IMR-90 (cell line): ENCODE measurements around the gene PTPRF. TPM values are rescaled to one million over a fixed set of nuclear protein-coding genes. Genes with fewer than 3 reads are reported as not detected.

Experiments
- ATAC-seq: fragments of 200-7000 bp; cut with Tn5 transposase; 2 replicates; pipeline ENCODE4 v1.9.1; 2020; ENCODE audit warnings: low read depth, mild to moderate bottlenecking, moderate library complexity
- BruUV-seq: library from RNA; stranded (reverse); fragments of 400-500 nt; replicated peaks from 2 replicates; lab custom pipeline; 2021; lab: Mats Ljungman, UMichigan
- CTCF ChIA-PET: fragments of 300-600 bp; formaldehyde crosslinking; extraction: SDS; loops from one replicate; lab custom pipeline; 2021; ENCODE audit warnings: antibody characterized with exemption; lab: Yijun Ruan, JAX
- POLR2A ChIA-PET: fragments of 300-600 bp; sonication (Branson Sonifier 250); formaldehyde crosslinking; loops from one replicate; lab custom pipeline; 2022; ENCODE audit warnings: antibody characterized with exemption; ENCODE audit not compliant: unreplicated experiment; lab: Charles Lee
- DNase-seq: peaks from one replicate; pipeline ENCODE4 v3.0.0; 2013
- H2AFZ ChIP-seq: replicated peaks from 2 replicates; pipeline ENCODE3; 2013; ENCODE audit warnings: low read length, mild to moderate bottlenecking; ENCODE audit not compliant: poor library complexity
- H2AK5ac ChIP-seq: 2 replicates; pipeline ENCODE4 v1.6.1; 2013; ENCODE audit warnings: low read depth, low read length, inconsistent platforms
- H2AK9ac ChIP-seq: replicated peaks from 2 replicates; pipeline ENCODE3; 2013; ENCODE audit warnings: mild to moderate bottlenecking, low read depth, low read length, moderate library complexity; ENCODE audit not compliant: poor library complexity
- H2BK120ac ChIP-seq: 2 replicates; pipeline ENCODE4 v1.6.1; 2013; ENCODE audit warnings: low read depth, low read length, inconsistent platforms
- H2BK15ac ChIP-seq: 3 replicates; pipeline ENCODE4 v1.6.1; 2013; ENCODE audit warnings: low read depth, low read length, inconsistent platforms
- H2BK20ac ChIP-seq: 2 replicates; pipeline ENCODE4 v1.6.1; 2013; ENCODE audit warnings: low read depth, mild to moderate bottlenecking, inconsistent platforms, low read length, moderate library complexity
- H2BK5ac ChIP-seq: 2 replicates; pipeline ENCODE4 v1.6.1; 2013; ENCODE audit warnings: mild to moderate bottlenecking, low read depth, low read length, inconsistent platforms; ENCODE audit not compliant: poor library complexity, severe bottlenecking
- H3K14ac ChIP-seq: replicated peaks from 2 replicates; pipeline ENCODE4 v1.6.1; 2013; ENCODE audit warnings: low read depth, low read length, inconsistent platforms
- H3K18ac ChIP-seq: 2 replicates; pipeline ENCODE4 v1.6.1; 2013; ENCODE audit warnings: low read depth, low read length, control low read depth
- H3K23ac ChIP-seq: 2 replicates; pipeline ENCODE4 v1.6.1; 2013; ENCODE audit warnings: low read depth, low read length, inconsistent platforms
- H3K27ac ChIP-seq: 2 replicates; pipeline ENCODE4 v1.5.1; 2013; ENCODE audit warnings: mild to moderate bottlenecking, control low read depth, low read length; ENCODE audit not compliant: insufficient read depth
- H3K27me3 ChIP-seq: 2 replicates; pipeline ENCODE4 v1.6.1; 2013; ENCODE audit warnings: low read length; ENCODE audit not compliant: control insufficient read depth, insufficient read depth
- H3K36me3 ChIP-seq: 2 replicates; pipeline ENCODE4 v1.6.1; 2013; ENCODE audit warnings: low read length, mixed read lengths; ENCODE audit not compliant: control insufficient read depth, insufficient read depth
- H3K4ac ChIP-seq: 2 replicates; pipeline ENCODE4 v1.6.1; 2013; ENCODE audit warnings: low read depth, low read length, inconsistent platforms
- H3K4me1 ChIP-seq: 2 replicates; pipeline ENCODE4 v1.6.1; 2013; ENCODE audit warnings: low read length, mixed read lengths; ENCODE audit not compliant: control insufficient read depth, insufficient read depth
- H3K4me2 ChIP-seq: 2 replicates; pipeline ENCODE4 v1.6.1; 2013; ENCODE audit warnings: low read depth, mild to moderate bottlenecking, control low read depth, low read length, moderate library complexity
- H3K4me3 ChIP-seq: 2 replicates; pipeline ENCODE4 v1.5.1; 2013; ENCODE audit warnings: low read depth, mild to moderate bottlenecking, control low read depth, low read length, moderate library complexity; ENCODE audit not compliant: insufficient read depth
- H3K56ac ChIP-seq: 2 replicates; pipeline ENCODE4 v1.6.1; 2013; ENCODE audit warnings: low read length, inconsistent platforms; ENCODE audit not compliant: insufficient read depth; ENCODE audit errors: extremely low read depth
- H3K79me1 ChIP-seq, 2 experiments: 2 replicates each; pipeline ENCODE4 v1.6.1; 2013; ENCODE audit warnings: low read length in 2 of 2, inconsistent platforms in 1 of 2, low read depth in 1 of 2
- H3K9ac ChIP-seq: 2 replicates; pipeline ENCODE4 v1.6.1; 2013; ENCODE audit warnings: low read depth, low read length, control low read depth
- H3K9me1 ChIP-seq: 2 replicates; pipeline ENCODE4 v1.6.1; 2013; ENCODE audit warnings: low read length, inconsistent platforms; ENCODE audit not compliant: insufficient read depth
- H3K9me3 ChIP-seq: 2 replicates; pipeline ENCODE4 v1.6.1; 2013; ENCODE audit warnings: low read length; ENCODE audit not compliant: control insufficient read depth, insufficient read depth
- H4K20me1 ChIP-seq: 2 replicates; pipeline ENCODE4 v1.6.1; 2013; ENCODE audit warnings: low read length, inconsistent platforms; ENCODE audit not compliant: insufficient read depth
- H4K5ac ChIP-seq: 2 replicates; pipeline ENCODE4 v1.6.1; 2013; ENCODE audit warnings: mild to moderate bottlenecking, low read depth, low read length, control low read depth
- H4K8ac ChIP-seq, 2 experiments: 2 replicates each; pipeline ENCODE4 v1.6.1; 2013; ENCODE audit warnings: low read depth in 2 of 2, low read length in 2 of 2, control low read depth in 1 of 2, inconsistent platforms in 1 of 2
- H4K91ac ChIP-seq: 2 replicates; pipeline ENCODE4 v1.6.1; 2013; ENCODE audit warnings: low read depth, low read length, inconsistent platforms; ENCODE audit not compliant: insufficient read depth
- CEBPB ChIP-seq: IDR thresholded peaks from 2 replicates; pipeline ENCODE4 v1.6.1; 2012; ENCODE audit warnings: low read depth, low read length, improper control_type of control experiment
- CHD1 ChIP-seq: IDR thresholded peaks from 2 replicates; pipeline ENCODE4 v1.6.1; 2012; ENCODE audit warnings: low read depth, low read length, improper control_type of control experiment
- CTCF ChIP-seq: conservative IDR thresholded peaks from 2 replicates; pipeline ENCODE4 v1.5.1; 2012; ENCODE audit warnings: mild to moderate bottlenecking, low read depth, low read length, improper control_type of control experiment
- FOS ChIP-seq: fragments of 150-350 bp; IDR thresholded peaks from 2 replicates; pipeline ENCODE4 v1.6.1; 2016; ENCODE audit warnings: low read depth, low read length
- MXI1 ChIP-seq: IDR thresholded peaks from 2 replicates; pipeline ENCODE4 v1.6.1; 2012; ENCODE audit warnings: low read depth, mild to moderate bottlenecking, low read length, moderate library complexity, borderline replicate concordance
- POLR2A ChIP-seq: IDR thresholded peaks from 2 replicates; pipeline ENCODE4 v1.6.1; 2012; ENCODE audit warnings: mild to moderate bottlenecking, low read depth, low read length
- RCOR1 ChIP-seq: IDR thresholded peaks from 2 replicates; pipeline ENCODE4 v1.6.1; 2012; ENCODE audit warnings: mild to moderate bottlenecking, low read length, improper control_type of control experiment; ENCODE audit not compliant: insufficient replicate concordance
- RFX5 ChIP-seq: IDR thresholded peaks from 2 replicates; pipeline ENCODE4 v1.8.0; 2012; ENCODE audit warnings: low read depth, mild to moderate bottlenecking, low read length, moderate library complexity
- SMC3 ChIP-seq: fragments of 150-350 bp; IDR thresholded peaks from 2 replicates; pipeline ENCODE4 v1.6.1; 2016; ENCODE audit warnings: low read depth, mild to moderate bottlenecking, antibody characterized with exemption, low read length, moderate library complexity
- WGBS, 2 experiments: methylation state at CpG; one replicate each; pipeline versions ENCODE4 v1.1.5 to v1.1.7; 2013; ENCODE audit warnings: missing lambda C conversion rate in 2 of 2; ENCODE audit not compliant: insufficient read length in 1 of 2; ENCODE audit errors: extremely low coverage in 2 of 2; 5-methylcytosine and 5-hydroxymethylcytosine counted together
- dilution Hi-C: fragments of 300-500 bp; cut with HindIII; formaldehyde crosslinking; loops from one replicate; pipeline ENCODE4 v1.14.3; 2018; ENCODE audit warnings: low sequenced_read_pairs; ENCODE audit not compliant: unreplicated experiment
- in situ Hi-C: fragments of 300-500 bp; cut with MboI; formaldehyde crosslinking; loops from 3 replicates; pipeline ENCODE4 v1.14.3; 2019; ENCODE audit warnings: low sequenced_read_pairs, inconsistent platforms, mixed read lengths
- intact Hi-C: fragments of 100-400 bp; cut with micrococcal nuclease; formaldehyde crosslinking; loops from 2 replicates; pipeline ENCODE4 v1.10.0; 2022
- polyA plus RNA-seq, 3 experiments: library from polyadenylated mRNA; depleted of rRNA; stranded (reverse); fragments of >200 nt; gene quantifications; 2 replicates each; pipeline ENCODE4 v1.2.3, GENCODE V29; 2012; ENCODE audit warnings: low replicate concordance in 1 of 3
- total RNA-seq: library from RNA; depleted of rRNA; stranded (reverse); fragments of >200 nt; gene quantifications from 2 replicates; pipeline ENCODE4 v1.2.3, GENCODE V29; 2012
- TF ChIP-seq, protein P1 (sequence below): fragments of 150-350 bp; IDR thresholded peaks from 2 replicates; pipeline ENCODE4 v1.6.1; 2017; ENCODE audit warnings: mild to moderate bottlenecking, antibody characterized with exemption, low read length, low read depth

Gene PTPRF
- total and polyA plus RNA-seq, 2 of the 4 experiments (the other 2 are of a cell fraction) = 25.8 to 92.3 TPM

DNA sequence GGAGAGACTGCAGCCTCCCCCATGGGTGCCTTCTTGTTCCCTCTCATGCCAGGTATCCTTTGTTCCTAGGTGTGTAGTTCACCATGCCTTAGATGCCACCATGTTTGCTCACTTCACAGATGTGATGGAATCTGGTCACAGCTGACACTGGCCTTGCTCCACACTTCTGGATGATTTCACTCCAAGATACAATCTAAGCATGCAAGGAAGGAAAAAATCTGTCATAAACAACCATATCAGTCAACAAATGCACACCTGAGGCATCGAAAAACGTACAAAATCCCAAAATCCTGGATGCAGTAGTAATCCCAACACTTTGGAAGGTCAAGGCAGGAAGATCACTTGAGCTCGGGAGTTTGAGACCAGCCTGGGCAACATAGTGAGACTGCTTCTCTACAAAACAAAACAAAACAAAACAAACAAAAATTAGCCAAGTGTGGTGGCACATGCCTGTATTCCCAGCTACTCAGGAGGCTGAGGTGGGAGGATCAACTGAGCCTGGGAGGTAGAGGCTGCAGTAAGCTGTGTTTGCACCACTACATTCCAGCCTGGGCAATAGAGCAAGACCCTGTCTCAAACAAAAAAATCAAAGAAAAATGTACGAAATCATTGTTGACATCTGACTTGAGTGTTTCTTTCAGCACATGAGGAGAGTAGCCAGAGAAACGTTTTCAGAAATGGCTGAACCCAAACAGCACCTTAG is 17.1 kb upstream of the PTPRF start:
- no peak overlapping the region for H2BK20ac ChIP-seq
- dilution Hi-C loops = no loop called here
- H3K27ac ChIP-seq = no peak overlapping the region
- WGBS, 2 experiments = 50% methylated on average over 2 of the region's 5 CpGs; no CpG with 5 or more reads in 1 of the 2 experiments
- no peak overlapping the region for H3K4ac ChIP-seq
- no peak overlapping the region for H2BK15ac ChIP-seq
- ChIA-PET CTCF (no interaction called here), POLR2A (no interaction called here)
- no peak overlapping the region for H4K8ac ChIP-seq
- no peaks in the 10 kb centered on the region; the same call in 1 of the 2 replicates for H3K27me3 ChIP-seq
- no peak overlapping the region for H2BK120ac ChIP-seq
- H3K9me1 ChIP-seq = no peaks in the 10 kb centered on the region
- no peak overlapping the region for H3K14ac ChIP-seq
- no peak overlapping the region for H2AK5ac ChIP-seq
- no peaks in the 10 kb centered on the region for H3K36me3 ChIP-seq
- H3K79me1 ChIP-seq = no peaks in the 10 kb centered on the region
- H4K91ac ChIP-seq = no peak overlapping the region
- no peak overlapping the region for H3K18ac ChIP-seq
- no peak overlapping the region for H4K5ac ChIP-seq
- no TSS peak for BruUV-seq
- no peak overlapping the region for H2AFZ ChIP-seq
- in situ Hi-C loops = no loop called here
- no peak overlapping the region for H2BK5ac ChIP-seq
- no peaks in the 10 kb centered on the region for H3K4me1 ChIP-seq
- no peak overlapping the region for H3K23ac ChIP-seq
- no peak overlapping the region for H2AK9ac ChIP-seq
- TF ChIP-seq CEBPB (no peak), POLR2A (no peak), CTCF (no peak), SMC3 (no peak), CHD1 (no peak), MXI1 (no peak), RFX5 (no peak), FOS (no peak), RCOR1 (no peak)
- TF ChIP-seq, protein P1, sequence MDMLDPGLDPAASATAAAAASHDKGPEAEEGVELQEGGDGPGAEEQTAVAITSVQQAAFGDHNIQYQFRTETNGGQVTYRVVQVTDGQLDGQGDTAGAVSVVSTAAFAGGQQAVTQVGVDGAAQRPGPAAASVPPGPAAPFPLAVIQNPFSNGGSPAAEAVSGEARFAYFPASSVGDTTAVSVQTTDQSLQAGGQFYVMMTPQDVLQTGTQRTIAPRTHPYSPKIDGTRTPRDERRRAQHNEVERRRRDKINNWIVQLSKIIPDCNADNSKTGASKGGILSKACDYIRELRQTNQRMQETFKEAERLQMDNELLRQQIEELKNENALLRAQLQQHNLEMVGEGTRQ = no peak
- ATAC-seq (no peak), DNase-seq (no peak)
- no peaks in the 10 kb centered on the region for H4K20me1 ChIP-seq
- H3K56ac ChIP-seq = no peak overlapping the region
- H3K4me2 ChIP-seq = no peak overlapping the region
- intact Hi-C loops = no loop called here
- no peak overlapping the region for H3K9ac ChIP-seq
- H3K4me3 ChIP-seq = no peak overlapping the region
- H3K9me3 ChIP-seq = no peaks in the 10 kb centered on the region
